SK-N-MC (cell line): ENCODE data around the gene SAMD14.

Experiments used
- DNase-seq: peaks from one replicate; pipeline ENCODE4 v3.0.0-alpha.2; 2011; ENCODE audit warnings: low read depth, low spot score
- H3K27ac ChIP-seq: fragments of 200-600 bp; sonication (generic); 2 replicates; pipeline ENCODE4 v1.5.1; 2016; ENCODE audit warnings: mixed run types
- H3K36me3 ChIP-seq: fragments of 200-600 bp; sonication (generic); 2 replicates; pipeline ENCODE4 v1.6.1; 2017; ENCODE audit warnings: antibody characterized with exemption, low read length, mixed read lengths; ENCODE audit not compliant: insufficient read depth
- H3K4me3 ChIP-seq: fragments of 200-600 bp; sonication (generic); 2 replicates; pipeline ENCODE4 v1.5.1; 2016
- H3K9ac ChIP-seq: fragments of 200-600 bp; sonication (generic); 2 replicates; pipeline ENCODE4 v1.8.0; 2017; ENCODE audit warnings: mixed run types, mixed read lengths; ENCODE audit not compliant: insufficient read length
- H3K9me3 ChIP-seq: fragments of 200-600 bp; sonication (generic); 2 replicates; pipeline ENCODE4 v1.6.1; 2017; ENCODE audit warnings: low read depth, mild to moderate bottlenecking, antibody characterized with exemption, low read length, moderate library complexity, mixed read lengths
- EZH2 ChIP-seq: fragments of 200-600 bp; sonication (generic); IDR thresholded peaks from one replicate; pipeline ENCODE4 v1.6.1; 2017; ENCODE audit warnings: antibody characterized with exemption
- FOXP2 ChIP-seq: optimal IDR thresholded peaks from 2 replicates; pipeline ENCODE3; 2011; ENCODE audit warnings: mild to moderate bottlenecking, moderate library complexity; ENCODE audit not compliant: insufficient read depth; ENCODE audit errors: extremely low read length, control extremely low read depth
- POLR2AphosphoS5 ChIP-seq: IDR thresholded peaks from 2 replicates; pipeline ENCODE4 v1.6.1; 2012; ENCODE audit warnings: mild to moderate bottlenecking, low read depth, low read length, borderline replicate concordance

SAMD14 gene

GRCh38 chr17:50101346-50102163 is 28.4 kb downstream of the SAMD14 start:
- no peak for DNase-seq
- Histone ChIP-seq H3K36me3 (no peaks in the 10 kb centered on the region), H3K9ac (peak overlapping the region; percentile 22), H3K4me3 (no peak overlapping the region), H3K27ac (no peak overlapping the region), H3K9me3 (no peaks in the 10 kb centered on the region)
- TF ChIP-seq POLR2AphosphoS5, result no peak
- TF ChIP-seq FOXP2, result peak; percentile 58

- H3K9me3 ChIP-seq, result no peaks in the 10 kb centered on the region
These were observed 29.0 kb downstream of the SAMD14 start for GRCh38 chr17:50100921-50101345.

GRCh38 chr17:50100480-50100883 is 29.5 kb downstream of the SAMD14 start:
- no peak for TF ChIP-seq POLR2AphosphoS5
- no peak for TF ChIP-seq EZH2
- TF ChIP-seq FOXP2, result no peak
- H3K27ac ChIP-seq, result no peak overlapping the region
- no peaks in the 10 kb centered on the region for H3K36me3 ChIP-seq
- no peak for DNase-seq
- H3K9me3 ChIP-seq, result no peaks in the 10 kb centered on the region
- H3K9ac ChIP-seq, result no peak overlapping the region
- H3K4me3 ChIP-seq, result no peak overlapping the region

More at GRCh38 chr17:50100921-50101345, 29.0 kb downstream of the SAMD14 start:
- Histone ChIP-seq H3K36me3 (no peaks in the 10 kb centered on the region), H3K9ac (no peak overlapping the region), H3K27ac (no peak overlapping the region), H3K4me3 (no peak overlapping the region)
- no peak for DNase-seq
- TF ChIP-seq FOXP2 (no peak), POLR2AphosphoS5 (no peak), EZH2 (no peak)

GRCh38 chr17:50099003-50099402 is 31.0 kb downstream of the SAMD14 start:
- H3K9ac ChIP-seq, result no peak overlapping the region
- TF ChIP-seq POLR2AphosphoS5, result no peak
- no peak for TF ChIP-seq EZH2
- TF ChIP-seq FOXP2, result no peak
- H3K36me3 ChIP-seq, result no peaks in the 10 kb centered on the region
- no peak for DNase-seq
- H3K9me3 ChIP-seq, result no peaks in the 10 kb centered on the region
- H3K4me3 ChIP-seq, result no peak overlapping the region
- no peak overlapping the region for H3K27ac ChIP-seq

- DNase-seq, result no peak
- Histone ChIP-seq H3K36me3 (no peaks in the 10 kb centered on the region), H3K4me3 (no peak overlapping the region), H3K9me3 (no peaks in the 10 kb centered on the region), H3K9ac (no peak overlapping the region), H3K27ac (no peak overlapping the region)
- TF ChIP-seq POLR2AphosphoS5 (no peak), EZH2 (no peak), FOXP2 (no peak)
These were observed 31.4 kb downstream of the SAMD14 start for GRCh38 chr17:50098583-50098982.

GRCh38 chr17:50097926-50098325 is 32.0 kb downstream of the SAMD14 start:
- no peak for TF ChIP-seq EZH2
- TF ChIP-seq FOXP2, result no peak
- no peak for TF ChIP-seq POLR2AphosphoS5
- no peak for DNase-seq
- Histone ChIP-seq H3K27ac (no peak overlapping the region), H3K4me3 (no peak overlapping the region), H3K36me3 (no peaks in the 10 kb centered on the region), H3K9me3 (no peaks in the 10 kb centered on the region), H3K9ac (no peak overlapping the region)

- Histone ChIP-seq H3K9me3 (no peaks in the 10 kb centered on the region), H3K27ac (no peak overlapping the region), H3K9ac (no peak overlapping the region), H3K36me3 (no peaks in the 10 kb centered on the region), H3K4me3 (no peak overlapping the region)
- no peak for DNase-seq
- TF ChIP-seq EZH2, result no peak
- no peak for TF ChIP-seq POLR2AphosphoS5
- no peak for TF ChIP-seq FOXP2
These were observed 32.5 kb downstream of the SAMD14 start for GRCh38 chr17:50097455-50097854.

GRCh38 chr17:50096758-50097157 is 33.2 kb downstream of the SAMD14 start:
- no peaks in the 10 kb centered on the region for H3K9me3 ChIP-seq
- no peak overlapping the region for H3K4me3 ChIP-seq
- no peak for DNase-seq
- H3K36me3 ChIP-seq, result no peaks in the 10 kb centered on the region
- TF ChIP-seq EZH2 (no peak), FOXP2 (no peak), POLR2AphosphoS5 (no peak)
- H3K9ac ChIP-seq, result no peak overlapping the region
- no peak overlapping the region for H3K27ac ChIP-seq
